Kidney (tissue), 14 donors: Measurements from ENCODE around the gene PRRC2B. TPM values are rescaled to one million over a fixed set of nuclear protein-coding genes. Genes with fewer than 3 reads are reported as not detected.

Experiments used
- DNase-seq, 5 donors: peaks; one replicate each; pipeline ENCODE4 v3.0.0-alpha.2; 2013 to 2020
- FAIRE-seq: peaks from 2 replicates; lab custom pipeline; 2012; peaks lifted over from hg19 to GRCh38; lab: Jason Lieb, UNC
- H3K27ac ChIP-seq, 2 donors: one replicate each; pipeline ENCODE4 v1.7.0; 2013; ENCODE audit warnings: low read depth in 2 of 2, low read length in 2 of 2, inconsistent platforms in 1 of 2
- H3K27me3 ChIP-seq: one replicate; pipeline ENCODE4 v1.7.1; 2013; ENCODE audit warnings: low read length, inconsistent platforms; ENCODE audit not compliant: control insufficient read depth, insufficient read depth
- H3K36me3 ChIP-seq, 3 donors: one replicate each; pipeline versions ENCODE4 v1.7.0 to v1.7.1; 2013; ENCODE audit warnings: low read length in 3 of 3, control low read depth in 1 of 3, inconsistent platforms in 1 of 3; ENCODE audit not compliant: insufficient read depth in 3 of 3, control insufficient read depth in 2 of 3
- H3K4me1 ChIP-seq, 3 donors: one replicate each; pipeline versions ENCODE4 v1.7.0 to v1.7.1; 2013; ENCODE audit warnings: low read length in 3 of 3, inconsistent platforms in 1 of 3, low read depth in 1 of 3; ENCODE audit not compliant: control insufficient read depth in 2 of 3, insufficient read depth in 2 of 3
- H3K4me3 ChIP-seq, 3 donors: one replicate each; pipeline versions ENCODE4 v1.7.0 to v1.8.1; 2013; ENCODE audit warnings: low read length in 3 of 3, control low read depth in 1 of 3, inconsistent platforms in 1 of 3
- H3K9ac ChIP-seq, 3 donors: one replicate each; pipeline versions ENCODE4 v1.7.0 to v1.7.1; 2013; ENCODE audit warnings: low read length in 3 of 3, control low read depth in 1 of 3, inconsistent platforms in 1 of 3
- H3K9me3 ChIP-seq, 3 donors: one replicate each; pipeline versions ENCODE4 v1.7.0 to v1.7.1; 2013; ENCODE audit warnings: low read length in 3 of 3, control low read depth in 1 of 3, inconsistent platforms in 1 of 3; ENCODE audit not compliant: control insufficient read depth in 2 of 3, insufficient read depth in 1 of 3
- CTCF ChIP-seq: IDR thresholded peaks from 3 replicates; pipeline ENCODE4 v1.5.1; 2012; ENCODE audit warnings: mild to moderate bottlenecking, moderate library complexity, borderline replicate concordance; ENCODE audit not compliant: insufficient read depth; ENCODE audit errors: extremely low read depth
- intact Hi-C: fragments of 100-400 bp; cut with DNase I; formaldehyde crosslinking; loops from one replicate; pipeline ENCODE4 v1.11.1; 2022
- polyA plus RNA-seq: library from polyadenylated mRNA; stranded (reverse); fragments of 350-450 nt; fragmentation: Illumina TruSeq; extraction: RNeasy Lipid Tissue Mini Kit (QIAGEN cat#74804); gene quantifications from one replicate; pipeline ENCODE4 v1.2.3, GENCODE V29; 2014; ENCODE audit warnings: low read depth, low replicate concordance; ENCODE audit not compliant: insufficient read depth
- total RNA-seq: library from RNA; stranded (reverse); fragmentation: NEBNext Ultra II Directional; extraction: Animal tissue kit (Norgen Biotek cat#: 25700); gene quantifications from one replicate; pipeline ENCODE4 v1.2.1, GENCODE V29; 2021
- donor health status: control.
- donor health status: control.
- donor health status: control.
- donor health status: control.
- donor health status: control.
- donor health status: DM: yes; HTN: yes; CAD: no.
- donor health status: Normal renal cell carcinoma (clear cell type).

PRRC2B gene
- total and polyA plus RNA-seq, 2 donors from 2014 or later = 37.4 to 227 TPM

DNA sequence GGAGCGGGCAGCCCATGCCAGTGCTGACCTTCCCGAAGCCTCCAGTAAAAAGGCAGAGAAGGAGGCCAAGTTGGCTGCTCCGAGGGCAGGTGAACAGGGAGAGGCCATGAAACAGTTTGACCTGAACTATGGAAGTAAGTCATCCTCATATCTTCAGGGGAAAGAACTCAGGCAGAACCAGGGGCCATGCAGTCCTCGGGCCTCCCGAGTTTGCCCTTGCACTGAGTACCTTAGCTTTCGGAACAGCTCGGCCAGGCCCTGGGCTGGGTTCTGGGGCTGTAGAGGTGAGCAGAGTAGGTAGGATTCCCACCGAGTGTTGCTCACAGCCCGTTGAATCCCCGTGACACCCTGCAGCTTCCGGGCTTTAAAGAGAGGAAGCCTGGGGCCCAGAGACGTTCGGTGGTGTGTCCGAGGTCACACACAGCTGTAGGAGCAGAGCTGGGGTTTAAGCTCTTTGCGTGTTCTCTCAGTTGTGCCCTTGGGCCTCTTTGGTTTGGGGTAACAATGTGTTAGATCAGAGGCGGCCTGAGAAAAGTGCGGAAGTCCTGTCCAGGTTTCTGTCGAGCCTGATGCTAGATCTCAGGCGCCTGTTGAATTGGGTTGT lies 84.0 kb downstream of the PRRC2B start:
- no peak for TF ChIP-seq CTCF
- intact Hi-C loops = no loop called here
- H3K36me3 ChIP-seq = peaks cover 13 to 73% (median 50%) of the 10 kb centered on the region in 3 donors
- H3K27ac ChIP-seq = no peak overlapping the region
- H3K9me3 ChIP-seq = no peaks in the 10 kb centered on the region
- no peaks in the 10 kb centered on the region for H3K27me3 ChIP-seq
- H3K9ac ChIP-seq = no peak overlapping the region
- no peak overlapping the region for H3K4me3 ChIP-seq
- FAIRE-seq (no peak), DNase-seq (peak in 1 of 5 donors; percentile 42)
- peaks cover 0 to 8% (median 0%) of the 10 kb centered on the region in 3 donors for H3K4me1 ChIP-seq

- no peak overlapping the region for H3K9ac ChIP-seq
- H3K36me3 ChIP-seq = peaks cover 11 to 73% (median 50%) of the 10 kb centered on the region in 3 donors
- no peak overlapping the region for H3K4me3 ChIP-seq
- intact Hi-C loops = no loop called here
- peak; percentile 47 for TF ChIP-seq CTCF
- no peaks in the 10 kb centered on the region for H3K27me3 ChIP-seq
- no peaks in the 10 kb centered on the region for H3K9me3 ChIP-seq
- H3K4me1 ChIP-seq = peaks cover 0 to 6% (median 0%) of the 10 kb centered on the region in 3 donors
- DNase-seq (peak; percentile 58 to 85 (median 69)), FAIRE-seq (no peak)
- no peak overlapping the region for H3K27ac ChIP-seq
Observed at GRCh38 chr9:131478421-131478868, 84.6 kb downstream of the PRRC2B start.

GRCh38 chr9:131478911-131479310 lies 85.0 kb downstream of the PRRC2B start:
- no peak overlapping the region for H3K4me3 ChIP-seq
- DNase-seq (peak in 1 of 5 donors; percentile 1), FAIRE-seq (no peak)
- no peak overlapping the region for H3K27ac ChIP-seq
- intact Hi-C loops = no loop called here
- H3K9ac ChIP-seq = no peak overlapping the region
- peaks cover 11 to 73% (median 50%) of the 10 kb centered on the region in 3 donors for H3K36me3 ChIP-seq
- no peaks in the 10 kb centered on the region for H3K9me3 ChIP-seq
- peaks cover 0 to 3% (median 0%) of the 10 kb centered on the region in 3 donors for H3K4me1 ChIP-seq
- no peaks in the 10 kb centered on the region for H3K27me3 ChIP-seq
- TF ChIP-seq CTCF = no peak

DNA sequence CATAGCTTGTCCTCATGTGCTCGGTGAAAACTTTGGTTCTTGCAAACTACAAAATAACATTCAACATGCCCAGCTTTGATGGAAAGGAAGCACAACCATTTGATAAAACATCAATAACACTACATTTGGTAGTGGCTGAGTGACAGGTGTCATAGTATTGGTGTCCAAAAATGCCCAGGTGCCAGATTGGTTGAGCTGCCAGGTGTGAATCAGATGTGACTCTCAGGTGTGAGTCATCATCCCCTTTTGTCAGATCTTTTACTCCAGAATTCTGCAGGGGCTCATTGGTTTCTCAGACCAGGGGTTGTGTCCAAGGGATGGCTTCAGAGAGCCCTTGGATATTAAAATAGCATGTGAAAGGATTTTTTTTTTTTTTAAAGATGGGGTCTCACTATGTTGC lies 86.4 kb downstream of the PRRC2B start:
- FAIRE-seq = no peak
- no peak overlapping the region for H3K4me3 ChIP-seq
- no peak overlapping the region for H3K9ac ChIP-seq
- H3K9me3 ChIP-seq = no peaks in the 10 kb centered on the region
- H3K27me3 ChIP-seq = no peaks in the 10 kb centered on the region
- peaks cover 0 to 3% (median 0%) of the 10 kb centered on the region in 3 donors for H3K4me1 ChIP-seq
- no peak for DNase-seq
- intact Hi-C loops = no loop called here
- H3K36me3 ChIP-seq = peaks cover 12 to 81% (median 63%) of the 10 kb centered on the region in 3 donors
- no peak for TF ChIP-seq CTCF
- no peak overlapping the region for H3K27ac ChIP-seq
